Epithelial cell of esophagus (primary cell): ENCODE results near the gene LRRTM3.

ENCODE experiments used
- DNase-seq: peaks from one replicate; pipeline ENCODE4 v3.0.0; 2010; ENCODE audit warnings: low read depth
- H3K4me3 ChIP-seq: 2 replicates; pipeline ENCODE4 v1.5.1; 2011; ENCODE audit warnings: mild to moderate bottlenecking, low read length, control low read depth
- CTCF ChIP-seq: IDR thresholded peaks from 2 replicates; pipeline ENCODE4 v1.5.1; 2011; ENCODE audit warnings: low read depth, mild to moderate bottlenecking, low read length, control low read depth, inconsistent platforms; ENCODE audit not compliant: insufficient read depth; ENCODE audit errors: missing control alignments

LRRTM3 gene

GRCh38 chr10:66925373-66925772 lies 463 bp upstream of the LRRTM3 start:
- no peak for DNase-seq
- no peak overlapping the region for H3K4me3 ChIP-seq
- no peak for TF ChIP-seq CTCF

GRCh38 chr10:66926841-66927240 lies 1.0 kb downstream of the LRRTM3 start:
- no peak for DNase-seq
- H3K4me3 ChIP-seq = no peak overlapping the region

GRCh38 chr10:66927251-66927935 lies 1.6 kb downstream of the LRRTM3 start:
- no peak overlapping the region for H3K4me3 ChIP-seq

More at GRCh38 chr10:66926841-66927240, 1.0 kb downstream of the LRRTM3 start:
- no peak for TF ChIP-seq CTCF

GRCh38 chr10:66927971-66928770 lies 2.3 kb downstream of the LRRTM3 start:
- DNase-seq = no peak
- no peak for TF ChIP-seq CTCF

More at GRCh38 chr10:66927251-66927935, 1.6 kb downstream of the LRRTM3 start:
- DNase-seq = no peak
- no peak for TF ChIP-seq CTCF

GRCh38 chr10:66928776-66929175 lies 2.9 kb downstream of the LRRTM3 start:
- DNase-seq = no peak
- no peak for TF ChIP-seq CTCF
- H3K4me3 ChIP-seq = no peak overlapping the region

More at GRCh38 chr10:66927971-66928770, 2.3 kb downstream of the LRRTM3 start:
- H3K4me3 ChIP-seq = no peak overlapping the region

GRCh38 chr10:66929375-66929774 lies 3.5 kb downstream of the LRRTM3 start:
- H3K4me3 ChIP-seq = no peak overlapping the region
- no peak for TF ChIP-seq CTCF
- DNase-seq = no peak
